SH-SY5Y (cell line): ENCODE results near the gene RAPGEF2.

Experiments used
- GATA2 ChIP-seq: IDR thresholded peaks from 2 replicates; pipeline ENCODE4 v1.6.1; 2011; ENCODE audit warnings: mild to moderate bottlenecking, low read depth, low read length
- GATA3 ChIP-seq: IDR thresholded peaks from 2 replicates; pipeline ENCODE4 v1.6.1; 2011; ENCODE audit warnings: low read depth, mild to moderate bottlenecking, low read length, moderate library complexity

The RAPGEF2 gene

GRCh38 chr4:159248384-159249178, 145.7 kb downstream of the RAPGEF2 start:
- TF ChIP-seq GATA2 (no peak), GATA3 (no peak)

- no peak for TF ChIP-seq GATA3
- TF ChIP-seq GATA2: no peak
Measured at GRCh38 chr4:159250751-159251325, 148.0 kb downstream of the RAPGEF2 start.

DNA sequence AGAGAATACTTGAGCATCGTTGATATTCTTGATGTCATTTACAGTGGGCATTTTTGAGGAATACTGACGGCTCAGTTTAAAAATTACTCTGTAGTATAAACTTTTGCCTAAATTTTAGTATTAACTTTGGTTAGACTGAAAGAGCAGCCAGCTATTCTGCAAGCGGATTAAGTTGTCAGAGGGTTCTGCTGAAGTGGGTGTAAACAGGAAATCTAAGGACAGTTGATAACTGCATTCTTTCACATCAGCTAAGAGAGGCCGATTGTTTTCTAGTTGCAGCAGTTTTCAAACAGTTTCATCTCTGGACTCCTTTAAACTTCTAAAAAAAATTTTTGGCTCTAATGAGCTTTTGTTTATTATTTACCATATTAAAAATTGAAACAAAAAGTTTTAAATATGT, 149.6 kb downstream of the RAPGEF2 start:
- TF ChIP-seq GATA2: no peak

DNA sequence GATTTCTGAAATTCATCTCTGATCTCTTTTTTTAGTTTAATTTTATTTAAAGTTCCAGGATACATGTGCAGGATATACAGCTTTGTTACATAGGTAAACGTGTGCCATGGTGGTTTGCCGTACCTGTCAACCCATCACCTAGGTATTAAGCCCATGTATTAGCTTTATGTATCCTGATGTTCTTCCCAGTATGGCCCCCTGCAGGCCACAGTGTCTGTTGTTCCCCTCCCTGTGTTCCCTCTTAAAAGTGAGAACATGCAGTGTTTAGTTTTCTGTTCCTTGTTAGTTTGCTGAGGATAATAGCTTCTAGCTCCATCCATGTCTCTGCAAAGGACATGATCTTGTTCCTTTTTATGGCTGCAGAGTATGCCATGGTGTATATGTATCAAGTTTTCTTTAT, 153.2 kb downstream of the RAPGEF2 start:
- TF ChIP-seq GATA2 (no peak), GATA3 (no peak)

- TF ChIP-seq GATA3 (no peak), GATA2 (no peak)
Measured at GRCh38 chr4:159258889-159259560, 156.1 kb downstream of the RAPGEF2 start.

DNA sequence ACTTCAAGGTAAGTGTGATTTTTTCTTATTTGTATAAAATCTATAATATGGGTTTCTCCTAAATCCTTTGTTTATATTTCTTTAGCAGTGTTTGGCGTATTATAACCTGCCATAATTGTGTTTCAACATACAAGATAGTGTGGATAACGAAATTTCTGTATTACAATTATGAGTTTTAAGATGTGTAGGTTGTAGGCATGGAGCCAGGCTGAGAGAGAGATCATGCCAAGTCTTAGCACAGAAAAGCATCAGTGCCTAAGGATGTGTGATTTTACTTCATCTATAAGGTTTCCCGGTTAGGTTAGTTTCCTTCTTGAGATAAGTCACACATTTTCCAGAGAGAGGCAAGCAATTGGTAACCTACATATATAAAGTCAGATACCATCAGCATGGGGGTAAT, 161.2 kb downstream of the RAPGEF2 start:
- no peak for TF ChIP-seq GATA2
- TF ChIP-seq GATA3: no peak

GRCh38 chr4:159266981-159267868, 164.3 kb downstream of the RAPGEF2 start:
- TF ChIP-seq GATA2 (peak; percentile 74), GATA3 (no peak; the same call in 1 of the 2 replicates)

GRCh38 chr4:159267869-159268285, 165.0 kb downstream of the RAPGEF2 start:
- TF ChIP-seq GATA2 (no peak), GATA3 (no peak)

DNA sequence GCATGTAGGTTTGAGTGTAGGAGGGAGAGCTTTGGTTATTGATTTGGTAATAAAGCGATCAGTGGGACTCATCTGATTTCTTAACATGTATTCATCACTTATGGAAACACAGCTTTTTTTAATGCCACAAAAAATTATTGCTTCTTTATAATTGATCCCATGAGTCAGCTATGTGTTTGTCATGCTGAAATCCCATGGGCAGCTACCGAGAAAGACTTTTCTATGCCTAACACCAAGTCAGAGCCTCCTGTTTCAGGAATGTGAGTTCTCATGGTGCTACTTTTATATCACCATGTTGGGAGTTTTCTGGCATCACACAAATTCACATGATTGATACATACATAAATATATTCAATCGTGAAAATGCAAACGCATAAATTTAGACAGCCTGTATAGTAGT, 165.7 kb downstream of the RAPGEF2 start:
- no peak for TF ChIP-seq GATA3
- no peak for TF ChIP-seq GATA2

DNA sequence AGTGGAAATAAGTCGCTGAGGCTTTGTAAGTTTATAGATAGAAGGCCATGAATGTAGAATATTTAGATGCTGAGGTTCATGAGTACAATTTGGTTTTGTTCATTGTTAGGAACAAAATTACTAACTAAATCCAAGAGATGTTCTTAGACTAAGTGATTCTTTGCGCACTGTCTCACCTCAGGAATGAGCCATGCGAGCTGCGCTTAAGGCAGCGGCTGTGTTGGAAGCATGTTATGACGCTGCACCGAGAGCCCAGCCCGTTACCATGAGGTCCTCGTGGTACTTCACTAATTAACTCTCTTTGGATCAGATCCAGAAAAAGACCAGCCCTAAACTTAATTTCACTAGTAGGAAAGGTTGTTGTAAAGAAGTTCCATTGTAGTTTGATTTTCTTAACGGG, 166.2 kb downstream of the RAPGEF2 start:
- TF ChIP-seq GATA3 (no peak), GATA2 (no peak)

DNA sequence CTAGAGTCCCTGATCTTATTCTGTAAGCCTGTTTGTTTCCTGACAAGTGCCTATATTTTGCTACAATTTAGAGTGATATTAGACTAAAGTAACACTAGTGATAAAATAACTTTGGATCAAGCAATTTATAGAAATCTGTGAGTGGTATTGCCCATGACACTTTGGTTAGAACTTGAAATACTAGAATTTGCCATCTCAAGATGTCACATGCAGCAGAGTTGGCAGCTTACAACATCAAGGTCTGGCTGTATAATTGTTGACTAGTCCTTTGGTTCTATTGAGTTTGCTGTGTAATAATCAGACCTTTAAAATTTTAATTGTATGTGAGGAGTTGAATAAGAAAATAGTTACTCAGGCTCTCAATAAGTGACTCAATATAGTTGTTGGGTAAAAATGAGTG, 167.1 kb downstream of the RAPGEF2 start:
- no peak for TF ChIP-seq GATA2
- no peak for TF ChIP-seq GATA3

- TF ChIP-seq GATA2: no peak
- TF ChIP-seq GATA3: no peak
Measured at GRCh38 chr4:159271856-159272255, 169.0 kb downstream of the RAPGEF2 start.

- TF ChIP-seq GATA3: 0 out of 2 replicates have a peak, but pooled peaks have one; percentile 10
- no peak for TF ChIP-seq GATA2
Measured at GRCh38 chr4:159272273-159273140, 169.6 kb downstream of the RAPGEF2 start.

DNA sequence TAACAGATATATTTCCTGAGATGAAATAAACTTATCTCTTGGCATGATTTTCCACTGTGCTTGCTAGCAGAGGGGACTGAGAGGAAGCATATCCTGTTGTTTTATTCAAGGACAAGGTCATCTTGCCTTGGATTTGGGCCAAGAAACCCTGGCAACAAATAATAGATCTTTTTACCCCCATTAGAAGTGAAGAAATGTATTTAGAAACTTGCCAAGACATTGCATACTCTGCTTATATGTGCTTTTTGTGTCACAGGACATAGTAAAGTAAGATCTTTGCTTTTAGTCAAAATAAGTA, 170.2 kb downstream of the RAPGEF2 start:
- TF ChIP-seq GATA2 (no peak), GATA3 (no peak)
